Mammary epithelial cell (primary cell): ENCODE results near the gene DGKG.

Experiments used
- EZH2 ChIP-seq: IDR thresholded peaks from 2 replicates; pipeline ENCODE4 v1.6.1; 2012; ENCODE audit warnings: low read length, inconsistent platforms, borderline replicate concordance
- TF ChIP-seq, protein P1 (sequence below), 2 donors: IDR thresholded peaks in 1 of 2; conservative IDR thresholded peaks in 1 of 2; 2 replicates each; pipeline ENCODE4 v1.5.1; 2011 to 2012; ENCODE audit warnings: inconsistent platforms in 2 of 2, low read length in 2 of 2, mild to moderate bottlenecking in 2 of 2, control low read depth in 1 of 2, low read depth in 1 of 2; ENCODE audit not compliant: insufficient read depth in 1 of 2; ENCODE audit errors: extremely low read depth in 1 of 2

DNA sequence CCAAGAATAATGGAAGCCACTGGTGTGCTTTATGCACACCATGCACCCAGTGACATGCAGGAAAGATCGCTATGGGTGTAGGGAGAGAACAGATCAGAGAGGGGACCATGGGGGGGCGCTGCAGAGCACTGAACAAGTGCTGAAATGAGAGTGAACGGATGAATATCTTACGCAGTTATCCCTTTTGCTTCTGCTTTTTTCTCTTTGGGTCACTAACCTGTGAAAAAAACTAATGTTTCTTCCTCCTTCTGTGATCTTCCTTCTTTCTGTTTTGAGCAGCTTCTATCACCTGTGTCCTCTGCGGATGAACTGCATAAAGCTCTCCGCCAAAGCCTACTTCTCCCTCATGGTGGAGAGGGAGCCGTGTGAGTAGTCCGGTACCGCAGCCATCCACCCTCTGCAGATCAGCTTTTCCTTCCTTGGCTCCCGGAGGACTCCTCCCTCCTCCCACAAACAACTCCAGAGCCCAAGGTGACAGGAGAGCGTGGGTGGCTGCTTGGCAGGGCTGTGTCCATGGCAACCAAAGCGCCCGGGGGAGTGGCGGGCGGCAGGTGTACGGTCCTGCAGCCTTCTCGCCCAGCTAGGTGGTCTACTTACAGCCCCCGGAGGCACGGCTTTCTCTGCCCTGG, 106.2 kb downstream of the DGKG start:
- TF ChIP-seq, protein P1, sequence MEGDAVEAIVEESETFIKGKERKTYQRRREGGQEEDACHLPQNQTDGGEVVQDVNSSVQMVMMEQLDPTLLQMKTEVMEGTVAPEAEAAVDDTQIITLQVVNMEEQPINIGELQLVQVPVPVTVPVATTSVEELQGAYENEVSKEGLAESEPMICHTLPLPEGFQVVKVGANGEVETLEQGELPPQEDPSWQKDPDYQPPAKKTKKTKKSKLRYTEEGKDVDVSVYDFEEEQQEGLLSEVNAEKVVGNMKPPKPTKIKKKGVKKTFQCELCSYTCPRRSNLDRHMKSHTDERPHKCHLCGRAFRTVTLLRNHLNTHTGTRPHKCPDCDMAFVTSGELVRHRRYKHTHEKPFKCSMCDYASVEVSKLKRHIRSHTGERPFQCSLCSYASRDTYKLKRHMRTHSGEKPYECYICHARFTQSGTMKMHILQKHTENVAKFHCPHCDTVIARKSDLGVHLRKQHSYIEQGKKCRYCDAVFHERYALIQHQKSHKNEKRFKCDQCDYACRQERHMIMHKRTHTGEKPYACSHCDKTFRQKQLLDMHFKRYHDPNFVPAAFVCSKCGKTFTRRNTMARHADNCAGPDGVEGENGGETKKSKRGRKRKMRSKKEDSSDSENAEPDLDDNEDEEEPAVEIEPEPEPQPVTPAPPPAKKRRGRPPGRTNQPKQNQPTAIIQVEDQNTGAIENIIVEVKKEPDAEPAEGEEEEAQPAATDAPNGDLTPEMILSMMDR (conservative IDR thresholded peaks at IDR 0.05 in 1 of 2, IDR thresholded peaks at IDR 0.05 in 1 of 2; ENCODE audit: extremely low read depth in 1 of 2, insufficient read depth in 1 of 2, low read depth in 1 of 2, low read length in 2 of 2): peak; percentile 21 to 42
- no peak for TF ChIP-seq EZH2
